HepG2 (cell line): ENCODE results near the gene NDOR1. TPM values are rescaled to one million over a fixed set of nuclear protein-coding genes. Genes with fewer than 3 reads are reported as not detected.

Experiments used
- ATF2 ChIP-seq: sonication (generic); formaldehyde crosslinking; IDR thresholded peaks from 2 replicates; pipeline ENCODE4 v1.4.0; 2020; ENCODE audit warnings: missing genetic modification reagents
- ESRRA ChIP-seq: sonication (generic); formaldehyde crosslinking; IDR thresholded peaks from 2 replicates; pipeline ENCODE4 v1.5.1; 2020; ENCODE audit warnings: mild to moderate bottlenecking, low read depth, missing genetic modification reagents
- FOXK2 ChIP-seq: fragments of 450-650 bp; IDR thresholded peaks from 2 replicates; pipeline ENCODE4 v1.6.1; 2016
- HMGXB4 ChIP-seq, 2 experiments: sonication (generic) in 1 of 2; formaldehyde crosslinking in 1 of 2; IDR thresholded peaks; 2 replicates each; pipeline versions ENCODE4 v1.4.0 to v1.6.1; 2018 to 2020; ENCODE audit warnings: missing genetic modification reagents in 2 of 2, borderline replicate concordance in 1 of 2, low read depth in 1 of 2, mild to moderate bottlenecking in 1 of 2, missing biosample characterization in 1 of 2
- HOXD1 ChIP-seq: sonication (generic); formaldehyde crosslinking; IDR thresholded peaks from 2 replicates; pipeline ENCODE4 v1.5.0; 2020; ENCODE audit warnings: missing genetic modification reagents
- MEF2D ChIP-seq: sonication (generic); formaldehyde crosslinking; IDR thresholded peaks from 2 replicates; pipeline ENCODE4 v1.5.1; 2020; ENCODE audit warnings: mild to moderate bottlenecking, missing genetic modification reagents
- NFE2 ChIP-seq: sonication (generic); formaldehyde crosslinking; IDR thresholded peaks from 2 replicates; pipeline ENCODE4 v1.4.0; 2020; ENCODE audit warnings: missing genetic modification reagents
- SALL2 ChIP-seq: sonication (generic); formaldehyde crosslinking; IDR thresholded peaks from 2 replicates; pipeline ENCODE4 v1.8.1; 2023; ENCODE audit warnings: mild to moderate bottlenecking, missing genetic modification reagents, inconsistent platforms
- ZBTB3 ChIP-seq: sonication (generic); formaldehyde crosslinking; IDR thresholded peaks from 2 replicates; pipeline ENCODE4 v1.4.0; 2020; ENCODE audit warnings: low read depth, mild to moderate bottlenecking, moderate library complexity, missing genetic modification reagents, borderline replicate concordance
- ZNF451 ChIP-seq: sonication (generic); formaldehyde crosslinking; IDR thresholded peaks from 2 replicates; pipeline ENCODE4 v1.5.0; 2020; ENCODE audit warnings: mild to moderate bottlenecking, missing genetic modification reagents
- ZNF720 ChIP-seq: sonication (generic); formaldehyde crosslinking; IDR thresholded peaks from 2 replicates; pipeline ENCODE4 v1.4.0; 2020; ENCODE audit warnings: missing genetic modification reagents
- polyA plus RNA-seq, 8 experiments: library from polyadenylated mRNA; depleted of rRNA in 3 of 8; stranded (reverse) in 7 of 8; unstranded in 1 of 8; fragments of >200 nt; fragmentation: Illumina TruSeq in 4 of 8; extraction: Trizol in 4 of 8; gene quantifications; 2 replicates each; pipeline versions ENCODE4 v1.2.1 to v1.2.3, GENCODE V29; 2011 to 2016; ENCODE audit warnings: low read depth in 4 of 8, missing spikeins in 1 of 8, mixed read lengths in 1 of 8; ENCODE audit not compliant: insufficient read depth in 1 of 8
- total RNA-seq, 5 experiments: library from RNA; depleted of rRNA; stranded (reverse); fragments of >200 nt; fragmentation: Illumina TruSeq; extraction: Trizol; gene quantifications; 2 replicates each; pipeline ENCODE4 v1.2.3, GENCODE V29; 2016; ENCODE audit warnings: low read depth in 1 of 5
- TF ChIP-seq, protein P1 (sequence below): sonication (generic); formaldehyde crosslinking; IDR thresholded peaks from 2 replicates; pipeline ENCODE4 v1.5.0; 2020; ENCODE audit warnings: mild to moderate bottlenecking, low read depth, missing genetic modification reagents, borderline replicate concordance
- TF ChIP-seq, protein P2 (sequence below): sonication (generic); formaldehyde crosslinking; IDR thresholded peaks from 2 replicates; pipeline ENCODE4 v1.5.0; 2020; ENCODE audit warnings: missing genetic modification reagents
- TF ChIP-seq, protein P3 (sequence below): sonication (generic); formaldehyde crosslinking; IDR thresholded peaks from 2 replicates; pipeline ENCODE4 v1.5.1; 2020; ENCODE audit warnings: missing genetic modification reagents, mild to moderate bottlenecking, borderline replicate concordance
- TF ChIP-seq, protein P4 (sequence below): IDR thresholded peaks from 2 replicates; pipeline ENCODE4 v1.6.1; 2016; ENCODE audit warnings: low read depth, borderline replicate concordance
- TF ChIP-seq, protein P5 (sequence below): sonication (generic); formaldehyde crosslinking; IDR thresholded peaks from 2 replicates; pipeline ENCODE4 v1.4.0; 2020; ENCODE audit warnings: mild to moderate bottlenecking, missing genetic modification reagents

Gene NDOR1
- total and polyA plus RNA-seq, 2 of the 13 experiments (the other 11 are each of a cell fraction or from before 2014, with no cell fraction given) = 3.6 to 8.7 TPM

DNA sequence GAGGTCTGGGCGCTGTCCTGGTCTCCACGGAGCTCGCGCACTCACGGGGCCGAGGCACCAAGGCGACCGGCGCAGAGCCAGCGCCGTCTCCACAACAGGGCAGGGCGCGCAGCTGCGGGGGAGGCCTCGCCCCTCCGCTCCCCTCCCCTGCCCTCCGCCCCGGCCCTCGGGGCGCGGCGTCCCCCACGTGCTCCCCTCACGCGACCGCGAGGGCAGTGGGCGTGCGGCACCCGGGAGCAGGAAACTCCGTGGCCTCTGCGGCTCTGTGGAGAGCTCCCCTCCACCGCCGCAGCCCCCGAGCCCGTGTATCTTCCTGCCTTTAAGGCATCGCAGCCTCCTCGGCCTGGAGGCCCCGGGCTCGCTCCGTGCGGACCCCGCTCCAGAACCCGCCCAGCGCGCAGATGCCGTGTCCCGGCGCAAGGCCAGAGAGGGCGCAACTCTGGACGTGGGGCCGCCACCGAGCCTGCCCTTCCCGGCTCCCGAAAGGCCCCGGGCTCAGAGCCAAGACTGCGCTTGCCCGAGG is 34.9 kb downstream of the NDOR1 start (continued):
- TF ChIP-seq HMGXB4 (CRISPR knock-in tag; IDR thresholded peaks at IDR 0.05; ENCODE audit: borderline replicate concordance in 1 of 2, low read depth in 1 of 2) = peak; percentile 85 to 95; a peak in 3 of 4 replicates
- TF ChIP-seq, protein P1, sequence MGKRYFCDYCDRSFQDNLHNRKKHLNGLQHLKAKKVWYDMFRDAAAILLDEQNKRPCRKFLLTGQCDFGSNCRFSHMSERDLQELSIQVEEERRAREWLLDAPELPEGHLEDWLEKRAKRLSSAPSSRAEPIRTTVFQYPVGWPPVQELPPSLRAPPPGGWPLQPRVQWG = no peak
- TF ChIP-seq, protein P2, sequence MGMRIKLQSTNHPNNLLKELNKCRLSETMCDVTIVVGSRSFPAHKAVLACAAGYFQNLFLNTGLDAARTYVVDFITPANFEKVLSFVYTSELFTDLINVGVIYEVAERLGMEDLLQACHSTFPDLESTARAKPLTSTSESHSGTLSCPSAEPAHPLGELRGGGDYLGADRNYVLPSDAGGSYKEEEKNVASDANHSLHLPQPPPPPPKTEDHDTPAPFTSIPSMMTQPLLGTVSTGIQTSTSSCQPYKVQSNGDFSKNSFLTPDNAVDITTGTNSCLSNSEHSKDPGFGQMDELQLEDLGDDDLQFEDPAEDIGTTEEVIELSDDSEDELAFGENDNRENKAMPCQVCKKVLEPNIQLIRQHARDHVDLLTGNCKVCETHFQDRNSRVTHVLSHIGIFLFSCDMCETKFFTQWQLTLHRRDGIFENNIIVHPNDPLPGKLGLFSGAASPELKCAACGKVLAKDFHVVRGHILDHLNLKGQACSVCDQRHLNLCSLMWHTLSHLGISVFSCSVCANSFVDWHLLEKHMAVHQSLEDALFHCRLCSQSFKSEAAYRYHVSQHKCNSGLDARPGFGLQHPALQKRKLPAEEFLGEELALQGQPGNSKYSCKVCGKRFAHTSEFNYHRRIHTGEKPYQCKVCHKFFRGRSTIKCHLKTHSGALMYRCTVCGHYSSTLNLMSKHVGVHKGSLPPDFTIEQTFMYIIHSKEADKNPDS (CRISPR knock-in tag) = peak; percentile 89; the same call in 1 of the 2 replicates
- 0 out of 2 replicates have a peak, but pooled peaks have one; percentile 51 for TF ChIP-seq ATF2
- TF ChIP-seq, protein P3, sequence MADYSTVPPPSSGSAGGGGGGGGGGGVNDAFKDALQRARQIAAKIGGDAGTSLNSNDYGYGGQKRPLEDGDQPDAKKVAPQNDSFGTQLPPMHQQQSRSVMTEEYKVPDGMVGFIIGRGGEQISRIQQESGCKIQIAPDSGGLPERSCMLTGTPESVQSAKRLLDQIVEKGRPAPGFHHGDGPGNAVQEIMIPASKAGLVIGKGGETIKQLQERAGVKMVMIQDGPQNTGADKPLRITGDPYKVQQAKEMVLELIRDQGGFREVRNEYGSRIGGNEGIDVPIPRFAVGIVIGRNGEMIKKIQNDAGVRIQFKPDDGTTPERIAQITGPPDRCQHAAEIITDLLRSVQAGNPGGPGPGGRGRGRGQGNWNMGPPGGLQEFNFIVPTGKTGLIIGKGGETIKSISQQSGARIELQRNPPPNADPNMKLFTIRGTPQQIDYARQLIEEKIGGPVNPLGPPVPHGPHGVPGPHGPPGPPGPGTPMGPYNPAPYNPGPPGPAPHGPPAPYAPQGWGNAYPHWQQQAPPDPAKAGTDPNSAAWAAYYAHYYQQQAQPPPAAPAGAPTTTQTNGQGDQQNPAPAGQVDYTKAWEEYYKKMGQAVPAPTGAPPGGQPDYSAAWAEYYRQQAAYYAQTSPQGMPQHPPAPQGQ (CRISPR knock-in tag) = no peak
- no peak for TF ChIP-seq NFE2 (CRISPR knock-in tag)
- peak; percentile 80; the same call in 1 of the 2 replicates for TF ChIP-seq SALL2 (CRISPR knock-in tag)
- no peak; the same call in 1 of the 2 replicates for TF ChIP-seq ZBTB3 (CRISPR knock-in tag)
- TF ChIP-seq, protein P4, sequence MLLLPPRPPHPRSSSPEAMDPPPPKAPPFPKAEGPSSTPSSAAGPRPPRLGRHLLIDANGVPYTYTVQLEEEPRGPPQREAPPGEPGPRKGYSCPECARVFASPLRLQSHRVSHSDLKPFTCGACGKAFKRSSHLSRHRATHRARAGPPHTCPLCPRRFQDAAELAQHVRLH (CRISPR knock-in tag) = 0 out of 2 replicates have a peak, but pooled peaks have one; percentile 42
- TF ChIP-seq ESRRA (CRISPR knock-in tag) = peak; percentile 65; the same call in 1 of the 2 replicates
- peak; percentile 83 for TF ChIP-seq ZNF451 (CRISPR knock-in tag)
- TF ChIP-seq, protein P5, sequence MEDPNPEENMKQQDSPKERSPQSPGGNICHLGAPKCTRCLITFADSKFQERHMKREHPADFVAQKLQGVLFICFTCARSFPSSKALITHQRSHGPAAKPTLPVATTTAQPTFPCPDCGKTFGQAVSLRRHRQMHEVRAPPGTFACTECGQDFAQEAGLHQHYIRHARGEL = no peak
- peak; percentile 54; the same call in 1 of the 2 replicates for TF ChIP-seq HOXD1 (CRISPR knock-in tag)
- no peak for TF ChIP-seq FOXK2
- no peak for TF ChIP-seq ZNF720 (CRISPR knock-in tag)
- TF ChIP-seq MEF2D (CRISPR knock-in tag) = no peak
